WTC11 (cell line): Measurements from ENCODE around the gene ELANE. TPM values are rescaled to one million over a fixed set of nuclear protein-coding genes. Genes with fewer than 3 reads are reported as not detected.

Experiments
- ATAC-seq: fragments of 200-7000 bp; cut with Tn5 transposase; 2 replicates; pipeline ENCODE4 v1.10.0; 2021; ENCODE audit warnings: mild to moderate bottlenecking, moderate library complexity
- CTCF ChIA-PET: fragments of 300-600 bp; sonication (Branson Sonifier 250); formaldehyde crosslinking; loops from one replicate; lab custom pipeline; 2021; ENCODE audit warnings: antibody characterized with exemption; lab: Charles Lee
- POLR2A ChIA-PET: fragments of 350-600 bp; sonication (Branson Sonifier 250); formaldehyde crosslinking; loops from one replicate; lab custom pipeline; 2021; ENCODE audit warnings: antibody characterized with exemption; lab: Charles Lee
- DNase-seq: peaks from one replicate; pipeline ENCODE4 v3.0.0; 2021; ENCODE audit warnings: low spot score
- H3K27ac Mint-ChIP-seq: 2 replicates; pipeline ENCODE4 v1.8.0; 2021; ENCODE audit warnings: mixed read lengths
- H3K27me3 Mint-ChIP-seq: 2 replicates; pipeline ENCODE4 v1.8.0; 2021; ENCODE audit warnings: low read depth, mild to moderate bottlenecking, moderate library complexity, mixed read lengths
- H3K36me3 Mint-ChIP-seq: 2 replicates; pipeline ENCODE4 v1.8.0; 2021; ENCODE audit warnings: mixed read lengths
- H3K4me1 Mint-ChIP-seq: 2 replicates; pipeline ENCODE4 v1.8.0; 2022; ENCODE audit warnings: mixed read lengths
- H3K4me3 Mint-ChIP-seq: 2 replicates; pipeline ENCODE4 v1.8.0; 2021; ENCODE audit warnings: mild to moderate bottlenecking, moderate library complexity, mixed read lengths
- H3K9me3 Mint-ChIP-seq: 2 replicates; pipeline ENCODE4 v1.8.0; 2021; ENCODE audit warnings: mixed read lengths
- ELF4 ChIP-seq: sonication (generic); formaldehyde crosslinking; IDR thresholded peaks from 2 replicates; pipeline ENCODE4 v1.8.1; 2022; ENCODE audit warnings: low read depth, mild to moderate bottlenecking, moderate library complexity, missing genetic modification reagents
- EMX1 ChIP-seq: fragments of 250-450 bp; sonication (Bioruptor Pico); IDR thresholded peaks from 2 replicates; pipeline ENCODE4 v1.8.0; 2021; ENCODE audit warnings: mild to moderate bottlenecking
- GABPB1 ChIP-seq: sonication (generic); formaldehyde crosslinking; IDR thresholded peaks from 2 replicates; pipeline ENCODE4 v1.8.1; 2023; ENCODE audit warnings: mild to moderate bottlenecking, missing genetic modification reagents
- MYBL2 ChIP-seq: sonication (generic); formaldehyde crosslinking; IDR thresholded peaks from 2 replicates; pipeline ENCODE4 v1.8.1; 2023; ENCODE audit warnings: mild to moderate bottlenecking, moderate library complexity, missing genetic modification reagents
- NFE2L1 ChIP-seq: sonication (generic); formaldehyde crosslinking; IDR thresholded peaks from 2 replicates; pipeline ENCODE4 v1.8.1; 2023; ENCODE audit warnings: missing genetic modification reagents
- NR3C1 ChIP-seq: sonication (generic); formaldehyde crosslinking; conservative IDR thresholded peaks from 2 replicates; pipeline ENCODE4 v1.8.1; 2023; ENCODE audit warnings: low read depth, mild to moderate bottlenecking, missing genetic modification reagents
- RELA ChIP-seq: sonication (generic); formaldehyde crosslinking; IDR thresholded peaks from 2 replicates; pipeline ENCODE4 v1.8.1; 2022; ENCODE audit warnings: missing genetic modification reagents, mild to moderate bottlenecking, borderline replicate concordance
- SMAD4 ChIP-seq: sonication (generic); formaldehyde crosslinking; IDR thresholded peaks from 2 replicates; pipeline ENCODE4 v1.8.0; 2022; ENCODE audit warnings: mild to moderate bottlenecking, missing genetic modification reagents
- TEAD1 ChIP-seq: sonication (generic); formaldehyde crosslinking; IDR thresholded peaks from 2 replicates; pipeline ENCODE4 v1.8.0; 2022; ENCODE audit warnings: mild to moderate bottlenecking, missing genetic modification reagents
- ZNF263 ChIP-seq: sonication (generic); formaldehyde crosslinking; IDR thresholded peaks from 2 replicates; pipeline ENCODE4 v1.8.1; 2022; ENCODE audit warnings: low read depth, mild to moderate bottlenecking, moderate library complexity, missing genetic modification reagents
- ZNF396 ChIP-seq: fragments of 250-450 bp; sonication (Bioruptor Pico); IDR thresholded peaks from 2 replicates; pipeline ENCODE4 v1.8.0; 2021; ENCODE audit warnings: mild to moderate bottlenecking, moderate library complexity, borderline replicate concordance
- ZNF416 ChIP-seq: fragments of 250-450 bp; sonication (Bioruptor Pico); IDR thresholded peaks from 2 replicates; pipeline ENCODE4 v1.9.0; 2021; ENCODE audit warnings: mild to moderate bottlenecking, inconsistent platforms
- total RNA-seq: library from RNA; stranded (reverse); gene quantifications from 3 replicates; pipeline ENCODE4 v1.2.3, GENCODE V29; 2021
- TF ChIP-seq, protein P1 (sequence below): fragments of 250-450 bp; sonication (Bioruptor Pico); IDR thresholded peaks from 2 replicates; pipeline ENCODE4 v1.9.0; 2021; ENCODE audit warnings: moderate library complexity, mild to moderate bottlenecking, inconsistent platforms, borderline replicate concordance
- TF ChIP-seq, protein P2 (sequence below): fragments of 250-450 bp; sonication (Bioruptor Pico); IDR thresholded peaks from 2 replicates; pipeline ENCODE4 v1.8.0; 2021; ENCODE audit warnings: mild to moderate bottlenecking
- TF ChIP-seq, protein P3 (sequence below): fragments of 200-600 bp; IDR thresholded peaks from 2 replicates; pipeline ENCODE4 v1.8.0; 2022; ENCODE audit warnings: antibody characterized with exemption
- TF ChIP-seq, protein P4 (sequence below): sonication (generic); formaldehyde crosslinking; IDR thresholded peaks from 2 replicates; pipeline ENCODE4 v1.8.0; 2023; ENCODE audit warnings: mild to moderate bottlenecking, missing genetic modification reagents
- TF ChIP-seq, protein P5 (sequence below): fragments of 250-450 bp; sonication (Bioruptor Pico); IDR thresholded peaks from 2 replicates; pipeline ENCODE4 v2.1.2; 2022; ENCODE audit warnings: mild to moderate bottlenecking, moderate library complexity
- TF ChIP-seq, protein P6 (sequence below): sonication (generic); formaldehyde crosslinking; IDR thresholded peaks from 2 replicates; pipeline ENCODE4 v1.8.0; 2022; ENCODE audit warnings: mild to moderate bottlenecking, missing genetic modification reagents
- TF ChIP-seq, protein P7 (sequence below): sonication (generic); formaldehyde crosslinking; IDR thresholded peaks from 2 replicates; pipeline ENCODE4 v1.8.1; 2022; ENCODE audit warnings: mild to moderate bottlenecking, moderate library complexity, missing genetic modification reagents

ELANE gene
- total RNA-seq, 1 experiment from 2014 or later = not detected

DNA sequence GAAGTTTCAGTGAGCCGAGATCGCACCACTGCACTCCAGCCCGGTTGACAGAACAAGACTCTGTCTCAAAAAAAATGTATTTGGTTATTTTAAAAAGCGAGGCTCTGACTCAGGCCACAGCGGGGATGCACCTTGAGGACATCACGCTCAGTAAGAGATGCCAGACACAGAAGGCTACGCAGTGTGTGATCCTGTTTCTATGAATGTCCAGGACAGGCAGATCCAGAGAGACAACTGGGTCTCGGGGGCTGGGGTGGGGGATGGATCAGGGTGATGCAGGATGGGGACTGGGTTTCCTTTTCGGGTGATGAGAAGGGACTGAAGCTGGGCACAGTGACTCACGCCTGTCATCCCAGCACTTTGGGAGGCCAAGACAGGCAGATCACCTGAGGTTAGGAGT is 35.5 kb downstream of the ELANE start:
- H3K9me3 Mint-ChIP-seq = no peaks in the 10 kb centered on the region
- ChIA-PET CTCF (no interaction called here), POLR2A (no interaction called here)
- DNase-seq (no peak), ATAC-seq (no peak)
- H3K4me1 Mint-ChIP-seq = no peaks in the 10 kb centered on the region
- no peak overlapping the region for H3K4me3 Mint-ChIP-seq
- no peak overlapping the region for H3K27ac Mint-ChIP-seq
- H3K27me3 Mint-ChIP-seq = no peaks in the 10 kb centered on the region
- no peaks in the 10 kb centered on the region; the same call in 1 of the 2 replicates for H3K36me3 Mint-ChIP-seq
- TF ChIP-seq, protein P1, sequence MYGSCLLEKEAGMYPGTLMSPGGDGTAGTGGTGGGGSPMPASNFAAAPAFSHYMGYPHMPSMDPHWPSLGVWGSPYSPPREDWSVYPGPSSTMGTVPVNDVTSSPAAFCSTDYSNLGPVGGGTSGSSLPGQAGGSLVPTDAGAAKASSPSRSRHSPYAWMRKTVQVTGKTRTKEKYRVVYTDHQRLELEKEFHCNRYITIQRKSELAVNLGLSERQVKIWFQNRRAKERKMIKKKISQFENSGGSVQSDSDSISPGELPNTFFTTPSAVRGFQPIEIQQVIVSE = no peak
- TF ChIP-seq ZNF263 (CRISPR knock-in tag) = no peak
- no peak for TF ChIP-seq GABPB1 (CRISPR knock-in tag)
- TF ChIP-seq, protein P2, sequence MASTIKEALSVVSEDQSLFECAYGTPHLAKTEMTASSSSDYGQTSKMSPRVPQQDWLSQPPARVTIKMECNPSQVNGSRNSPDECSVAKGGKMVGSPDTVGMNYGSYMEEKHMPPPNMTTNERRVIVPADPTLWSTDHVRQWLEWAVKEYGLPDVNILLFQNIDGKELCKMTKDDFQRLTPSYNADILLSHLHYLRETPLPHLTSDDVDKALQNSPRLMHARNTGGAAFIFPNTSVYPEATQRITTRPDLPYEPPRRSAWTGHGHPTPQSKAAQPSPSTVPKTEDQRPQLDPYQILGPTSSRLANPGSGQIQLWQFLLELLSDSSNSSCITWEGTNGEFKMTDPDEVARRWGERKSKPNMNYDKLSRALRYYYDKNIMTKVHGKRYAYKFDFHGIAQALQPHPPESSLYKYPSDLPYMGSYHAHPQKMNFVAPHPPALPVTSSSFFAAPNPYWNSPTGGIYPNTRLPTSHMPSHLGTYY (CRISPR knock-in tag) = no peak
- TF ChIP-seq, protein P3, sequence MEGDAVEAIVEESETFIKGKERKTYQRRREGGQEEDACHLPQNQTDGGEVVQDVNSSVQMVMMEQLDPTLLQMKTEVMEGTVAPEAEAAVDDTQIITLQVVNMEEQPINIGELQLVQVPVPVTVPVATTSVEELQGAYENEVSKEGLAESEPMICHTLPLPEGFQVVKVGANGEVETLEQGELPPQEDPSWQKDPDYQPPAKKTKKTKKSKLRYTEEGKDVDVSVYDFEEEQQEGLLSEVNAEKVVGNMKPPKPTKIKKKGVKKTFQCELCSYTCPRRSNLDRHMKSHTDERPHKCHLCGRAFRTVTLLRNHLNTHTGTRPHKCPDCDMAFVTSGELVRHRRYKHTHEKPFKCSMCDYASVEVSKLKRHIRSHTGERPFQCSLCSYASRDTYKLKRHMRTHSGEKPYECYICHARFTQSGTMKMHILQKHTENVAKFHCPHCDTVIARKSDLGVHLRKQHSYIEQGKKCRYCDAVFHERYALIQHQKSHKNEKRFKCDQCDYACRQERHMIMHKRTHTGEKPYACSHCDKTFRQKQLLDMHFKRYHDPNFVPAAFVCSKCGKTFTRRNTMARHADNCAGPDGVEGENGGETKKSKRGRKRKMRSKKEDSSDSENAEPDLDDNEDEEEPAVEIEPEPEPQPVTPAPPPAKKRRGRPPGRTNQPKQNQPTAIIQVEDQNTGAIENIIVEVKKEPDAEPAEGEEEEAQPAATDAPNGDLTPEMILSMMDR = no peak

DNA sequence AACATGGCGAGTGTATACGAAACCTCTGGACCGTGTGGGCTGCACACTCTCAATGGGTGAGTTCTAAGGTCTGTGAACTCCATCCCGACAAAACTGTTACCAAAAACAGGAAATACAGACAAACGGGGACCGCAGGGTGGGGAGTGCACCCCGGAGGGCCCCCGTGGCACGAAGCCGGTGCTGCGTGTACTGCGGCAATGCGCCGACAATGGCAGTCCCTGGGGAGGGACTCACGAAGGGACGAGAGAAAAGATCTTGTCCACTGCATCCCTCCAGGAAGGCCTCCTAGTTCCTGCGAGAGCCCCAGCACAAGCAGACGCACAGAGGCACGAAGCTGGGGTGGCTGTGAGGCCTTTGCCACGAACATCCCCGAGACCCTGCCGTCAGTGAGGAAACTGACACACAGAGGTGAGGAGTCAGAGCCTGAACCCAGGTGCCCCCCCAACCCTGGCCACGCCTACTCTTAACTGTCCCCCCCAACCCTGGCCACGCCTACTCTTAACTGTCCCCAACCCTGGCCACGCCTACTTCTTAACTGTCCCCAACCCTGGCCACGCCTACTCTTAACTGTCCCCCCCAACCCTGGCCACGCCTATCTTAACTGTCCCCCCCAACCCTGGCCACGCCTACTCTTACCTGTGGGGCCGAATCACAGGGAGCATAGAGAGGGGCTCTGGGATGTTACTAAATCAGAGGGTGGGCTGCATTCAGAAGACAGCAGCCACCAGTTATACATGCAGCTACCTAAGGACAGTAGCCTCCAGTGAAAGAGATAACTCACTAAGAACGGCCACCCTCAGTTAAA is 36.7 kb downstream of the ELANE start:
- no peaks in the 10 kb centered on the region for H3K4me1 Mint-ChIP-seq
- H3K27me3 Mint-ChIP-seq = peaks cover 3% of the 10 kb centered on the region; the same call in 1 of the 2 replicates
- ATAC-seq (no peak), DNase-seq (no peak)
- H3K36me3 Mint-ChIP-seq = no peaks in the 10 kb centered on the region; the same call in 1 of the 2 replicates
- H3K27ac Mint-ChIP-seq = no peak overlapping the region
- no peaks in the 10 kb centered on the region for H3K9me3 Mint-ChIP-seq
- ChIA-PET CTCF (interaction anchor here (0.6 kb wide), 1 partner anchor 107 kb away, joined by 5 read pairs; no protein-coding TSS in a partner anchor), POLR2A (no interaction called here)
- no peak overlapping the region for H3K4me3 Mint-ChIP-seq
- no peak for TF ChIP-seq TEAD1 (CRISPR knock-in tag)
- TF ChIP-seq, protein P4, sequence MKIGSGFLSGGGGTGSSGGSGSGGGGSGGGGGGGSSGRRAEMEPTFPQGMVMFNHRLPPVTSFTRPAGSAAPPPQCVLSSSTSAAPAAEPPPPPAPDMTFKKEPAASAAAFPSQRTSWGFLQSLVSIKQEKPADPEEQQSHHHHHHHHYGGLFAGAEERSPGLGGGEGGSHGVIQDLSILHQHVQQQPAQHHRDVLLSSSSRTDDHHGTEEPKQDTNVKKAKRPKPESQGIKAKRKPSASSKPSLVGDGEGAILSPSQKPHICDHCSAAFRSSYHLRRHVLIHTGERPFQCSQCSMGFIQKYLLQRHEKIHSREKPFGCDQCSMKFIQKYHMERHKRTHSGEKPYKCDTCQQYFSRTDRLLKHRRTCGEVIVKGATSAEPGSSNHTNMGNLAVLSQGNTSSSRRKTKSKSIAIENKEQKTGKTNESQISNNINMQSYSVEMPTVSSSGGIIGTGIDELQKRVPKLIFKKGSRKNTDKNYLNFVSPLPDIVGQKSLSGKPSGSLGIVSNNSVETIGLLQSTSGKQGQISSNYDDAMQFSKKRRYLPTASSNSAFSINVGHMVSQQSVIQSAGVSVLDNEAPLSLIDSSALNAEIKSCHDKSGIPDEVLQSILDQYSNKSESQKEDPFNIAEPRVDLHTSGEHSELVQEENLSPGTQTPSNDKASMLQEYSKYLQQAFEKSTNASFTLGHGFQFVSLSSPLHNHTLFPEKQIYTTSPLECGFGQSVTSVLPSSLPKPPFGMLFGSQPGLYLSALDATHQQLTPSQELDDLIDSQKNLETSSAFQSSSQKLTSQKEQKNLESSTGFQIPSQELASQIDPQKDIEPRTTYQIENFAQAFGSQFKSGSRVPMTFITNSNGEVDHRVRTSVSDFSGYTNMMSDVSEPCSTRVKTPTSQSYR (CRISPR knock-in tag) = no peak
- no peak for TF ChIP-seq NR3C1 (CRISPR knock-in tag)
- TF ChIP-seq, protein P5, sequence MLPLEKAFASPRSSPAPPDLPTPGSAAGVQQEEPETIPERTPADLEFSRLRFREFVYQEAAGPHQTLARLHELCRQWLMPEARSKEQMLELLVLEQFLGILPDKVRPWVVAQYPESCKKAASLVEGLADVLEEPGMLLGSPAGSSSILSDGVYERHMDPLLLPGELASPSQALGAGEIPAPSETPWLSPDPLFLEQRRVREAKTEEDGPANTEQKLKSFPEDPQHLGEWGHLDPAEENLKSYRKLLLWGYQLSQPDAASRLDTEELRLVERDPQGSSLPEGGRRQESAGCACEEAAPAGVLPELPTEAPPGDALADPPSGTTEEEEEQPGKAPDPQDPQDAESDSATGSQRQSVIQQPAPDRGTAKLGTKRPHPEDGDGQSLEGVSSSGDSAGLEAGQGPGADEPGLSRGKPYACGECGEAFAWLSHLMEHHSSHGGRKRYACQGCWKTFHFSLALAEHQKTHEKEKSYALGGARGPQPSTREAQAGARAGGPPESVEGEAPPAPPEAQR (CRISPR knock-in tag) = no peak
- no peak for TF ChIP-seq RELA (CRISPR knock-in tag)
- no peak for TF ChIP-seq EMX1
- no peak for TF ChIP-seq ZNF396 (CRISPR knock-in tag)
- no peak for TF ChIP-seq MYBL2 (CRISPR knock-in tag)
- no peak for TF ChIP-seq ELF4 (CRISPR knock-in tag)
- TF ChIP-seq, protein P3 = no peak
- TF ChIP-seq ZNF416 (CRISPR knock-in tag) = no peak
- TF ChIP-seq, protein P6, sequence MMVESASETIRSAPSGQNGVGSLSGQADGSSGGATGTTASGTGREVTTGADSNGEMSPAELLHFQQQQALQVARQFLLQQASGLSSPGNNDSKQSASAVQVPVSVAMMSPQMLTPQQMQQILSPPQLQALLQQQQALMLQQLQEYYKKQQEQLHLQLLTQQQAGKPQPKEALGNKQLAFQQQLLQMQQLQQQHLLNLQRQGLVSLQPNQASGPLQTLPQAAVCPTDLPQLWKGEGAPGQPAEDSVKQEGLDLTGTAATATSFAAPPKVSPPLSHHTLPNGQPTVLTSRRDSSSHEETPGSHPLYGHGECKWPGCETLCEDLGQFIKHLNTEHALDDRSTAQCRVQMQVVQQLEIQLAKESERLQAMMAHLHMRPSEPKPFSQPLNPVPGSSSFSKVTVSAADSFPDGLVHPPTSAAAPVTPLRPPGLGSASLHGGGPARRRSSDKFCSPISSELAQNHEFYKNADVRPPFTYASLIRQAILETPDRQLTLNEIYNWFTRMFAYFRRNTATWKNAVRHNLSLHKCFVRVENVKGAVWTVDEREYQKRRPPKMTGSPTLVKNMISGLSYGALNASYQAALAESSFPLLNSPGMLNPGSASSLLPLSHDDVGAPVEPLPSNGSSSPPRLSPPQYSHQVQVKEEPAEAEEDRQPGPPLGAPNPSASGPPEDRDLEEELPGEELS (CRISPR knock-in tag) = no peak
- TF ChIP-seq NFE2L1 (CRISPR knock-in tag) = no peak
- TF ChIP-seq, protein P7, sequence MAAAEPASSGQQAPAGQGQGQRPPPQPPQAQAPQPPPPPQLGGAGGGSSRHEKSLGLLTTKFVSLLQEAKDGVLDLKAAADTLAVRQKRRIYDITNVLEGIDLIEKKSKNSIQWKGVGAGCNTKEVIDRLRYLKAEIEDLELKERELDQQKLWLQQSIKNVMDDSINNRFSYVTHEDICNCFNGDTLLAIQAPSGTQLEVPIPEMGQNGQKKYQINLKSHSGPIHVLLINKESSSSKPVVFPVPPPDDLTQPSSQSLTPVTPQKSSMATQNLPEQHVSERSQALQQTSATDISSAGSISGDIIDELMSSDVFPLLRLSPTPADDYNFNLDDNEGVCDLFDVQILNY (CRISPR knock-in tag) = no peak
- no peak for TF ChIP-seq SMAD4 (CRISPR knock-in tag)
